Subcutaneous adipose tissue (tissue), 4 donors: ENCODE measurements around the gene KCNT1. TPM values are rescaled to one million over a fixed set of nuclear protein-coding genes. Genes with fewer than 3 reads are reported as not detected.

Experiments used
- CTCF ChIP-seq: fragments of 450-650 bp; IDR thresholded peaks from one replicate; pipeline ENCODE4 v1.5.1; 2016; ENCODE audit warnings: low read depth, mild to moderate bottlenecking, control low read depth, antibody characterized with exemption, moderate library complexity
- total RNA-seq, 4 donors: library from RNA; depleted of rRNA; stranded (reverse); fragments of >200 nt; gene quantifications; one replicate each; pipeline ENCODE4 v1.1.0, GENCODE V29; 2016

The KCNT1 gene
- total RNA-seq, 4 donors from 2014 or later: 0.33 to 0.51 TPM; not detected in 2

DNA sequence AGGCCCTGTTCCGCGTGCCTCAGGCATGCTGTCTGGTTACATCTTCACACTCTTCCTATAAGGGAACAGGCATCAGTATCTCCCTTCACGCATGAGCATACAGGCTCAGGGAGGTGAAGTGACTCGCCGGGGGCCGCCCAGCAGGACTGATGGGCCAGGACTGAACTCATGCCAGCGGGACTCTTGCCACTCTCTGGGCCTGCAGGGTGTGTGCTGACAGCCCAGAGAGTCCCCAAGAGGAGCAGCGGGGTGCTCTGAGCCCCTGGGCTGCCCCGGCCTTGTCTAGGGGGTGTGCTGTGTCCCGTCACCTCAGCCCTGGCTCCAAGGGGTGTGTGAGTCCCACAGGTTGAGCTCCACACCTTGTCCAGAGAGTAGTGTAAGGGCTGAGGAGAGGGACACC, 9.9 kb downstream of the KCNT1 start:
- TF ChIP-seq CTCF: no peak

GRCh38 chr9:135712613-135713295, 10.8 kb downstream of the KCNT1 start:
- no peak for TF ChIP-seq CTCF

- TF ChIP-seq CTCF: no peak
Measured at GRCh38 chr9:135714242-135715055, 12.5 kb downstream of the KCNT1 start.

GRCh38 chr9:135715056-135715595, 13.1 kb downstream of the KCNT1 start:
- no peak for TF ChIP-seq CTCF

DNA sequence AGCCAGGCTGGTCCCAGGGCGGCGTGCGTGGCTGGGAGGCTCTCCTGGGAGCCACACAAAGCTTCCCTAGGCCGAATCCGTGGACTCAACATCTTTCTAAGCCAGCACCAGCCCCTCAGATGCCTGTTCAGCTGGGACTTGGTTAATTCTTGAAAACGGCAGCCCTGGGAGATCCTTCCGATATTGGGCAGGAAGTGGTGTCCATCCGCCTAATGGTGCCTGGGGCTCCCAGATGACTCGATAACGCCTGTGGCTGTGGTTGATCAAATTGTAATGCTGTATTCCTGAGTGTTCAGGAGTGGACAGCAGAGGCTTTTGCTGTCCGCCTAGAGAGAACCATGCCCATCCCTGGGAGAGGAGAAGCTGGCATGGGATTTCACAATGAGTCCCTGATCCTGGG, 14.1 kb downstream of the KCNT1 start:
- no peak for TF ChIP-seq CTCF

GRCh38 chr9:135717410-135717809, 15.4 kb downstream of the KCNT1 start:
- TF ChIP-seq CTCF: no peak

GRCh38 chr9:135718616-135719015, 16.6 kb downstream of the KCNT1 start:
- no peak for TF ChIP-seq CTCF
